H1 (cell line): ENCODE results near the gene BSND.

Experiments
- BRCA1 ChIP-seq: IDR thresholded peaks from 2 replicates; pipeline ENCODE4 v1.6.1; 2012; ENCODE audit warnings: low read depth, low read length, improper control_type of control experiment
- EP300 ChIP-seq, 2 experiments: IDR thresholded peaks; 1 replicate in 1 of 2; 2 replicates in 1 of 2; pipeline ENCODE4 v1.6.1; 2011 to 2012; ENCODE audit warnings: low read depth in 2 of 2, low read length in 2 of 2, mild to moderate bottlenecking in 2 of 2, borderline replicate concordance in 1 of 2, inconsistent platforms in 1 of 2, moderate library complexity in 1 of 2
- JUND ChIP-seq: IDR thresholded peaks from 2 replicates; pipeline ENCODE4 v1.6.1; 2011; ENCODE audit warnings: mild to moderate bottlenecking, improper control_type of control experiment, low read length
- MAFK ChIP-seq: IDR thresholded peaks from 2 replicates; pipeline ENCODE4 v1.6.1; 2012; ENCODE audit warnings: low read depth, mild to moderate bottlenecking, improper control_type of control experiment, low read length
- POLR2A ChIP-seq, 2 experiments: IDR thresholded peaks; 1 replicate in 1 of 2; 2 replicates in 1 of 2; pipeline ENCODE4 v1.6.1; 2011; ENCODE audit warnings: low read depth in 2 of 2, low read length in 2 of 2, mild to moderate bottlenecking in 2 of 2; ENCODE audit errors: control extremely low read depth in 1 of 2
- POLR2AphosphoS5 ChIP-seq: IDR thresholded peaks from 2 replicates; pipeline ENCODE4 v1.6.1; 2011; ENCODE audit warnings: low read depth, low read length
- RFX5 ChIP-seq: IDR thresholded peaks from 2 replicates; pipeline ENCODE4 v1.6.1; 2011; ENCODE audit warnings: low read depth, low read length, improper control_type of control experiment, borderline replicate concordance
- RNF2 ChIP-seq: fragments of 200-900, 300-1000 bp; sonication (generic); IDR thresholded peaks from 2 replicates; pipeline ENCODE4 v1.7.1; 2016; ENCODE audit warnings: borderline replicate concordance, low read depth, mild to moderate bottlenecking, antibody characterized with exemption, low read length; ENCODE audit not compliant: poor library complexity, severe bottlenecking; ENCODE audit errors: missing control alignments
- RXRA ChIP-seq: IDR thresholded peaks from 2 replicates; pipeline ENCODE4 v1.6.1; 2011; ENCODE audit warnings: low read depth, mild to moderate bottlenecking, low read length, moderate library complexity; ENCODE audit not compliant: insufficient read depth
- ZNF274 ChIP-seq: IDR thresholded peaks from 2 replicates; pipeline ENCODE4 v1.7.0; 2012; ENCODE audit warnings: low read length, borderline replicate concordance; ENCODE audit errors: extremely low read depth
- TF ChIP-seq, protein P1 (sequence below), 3 experiments: IDR thresholded peaks; 1 replicate in 2 of 3; 2 replicates in 1 of 3; pipeline versions ENCODE4 v1.5.1 to v1.6.1; 2011; ENCODE audit warnings: low read length in 3 of 3, mild to moderate bottlenecking in 3 of 3, inconsistent platforms in 2 of 3, low read depth in 1 of 3, moderate library complexity in 1 of 3; ENCODE audit not compliant: insufficient read depth in 1 of 3; ENCODE audit errors: control extremely low read depth in 1 of 3
- TF ChIP-seq, protein P2 (sequence below): IDR thresholded peaks from 2 replicates; pipeline ENCODE4 v1.6.1; 2011; ENCODE audit warnings: low read depth, mild to moderate bottlenecking, low read length; ENCODE audit not compliant: insufficient read depth

DNA sequence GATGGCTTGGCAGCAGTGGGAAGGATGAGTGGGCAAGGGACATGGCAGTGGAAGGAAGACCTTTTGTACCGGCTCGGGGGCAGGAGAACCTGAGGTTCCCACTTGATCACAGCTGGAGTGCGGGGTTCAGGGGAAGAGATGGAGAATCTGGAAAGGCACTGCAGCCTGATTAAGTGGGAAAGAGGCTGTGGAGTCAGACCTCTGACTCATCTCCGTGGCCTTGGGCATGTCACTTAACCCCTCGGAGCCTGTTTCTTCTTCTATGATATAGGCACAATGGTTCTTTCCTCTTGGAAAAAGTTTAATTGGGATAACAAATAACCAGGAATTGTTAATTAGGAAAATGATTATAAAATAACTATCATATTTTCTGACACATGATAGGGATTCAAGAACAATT lies 31.4 kb upstream of the BSND start:
- TF ChIP-seq, protein P1, sequence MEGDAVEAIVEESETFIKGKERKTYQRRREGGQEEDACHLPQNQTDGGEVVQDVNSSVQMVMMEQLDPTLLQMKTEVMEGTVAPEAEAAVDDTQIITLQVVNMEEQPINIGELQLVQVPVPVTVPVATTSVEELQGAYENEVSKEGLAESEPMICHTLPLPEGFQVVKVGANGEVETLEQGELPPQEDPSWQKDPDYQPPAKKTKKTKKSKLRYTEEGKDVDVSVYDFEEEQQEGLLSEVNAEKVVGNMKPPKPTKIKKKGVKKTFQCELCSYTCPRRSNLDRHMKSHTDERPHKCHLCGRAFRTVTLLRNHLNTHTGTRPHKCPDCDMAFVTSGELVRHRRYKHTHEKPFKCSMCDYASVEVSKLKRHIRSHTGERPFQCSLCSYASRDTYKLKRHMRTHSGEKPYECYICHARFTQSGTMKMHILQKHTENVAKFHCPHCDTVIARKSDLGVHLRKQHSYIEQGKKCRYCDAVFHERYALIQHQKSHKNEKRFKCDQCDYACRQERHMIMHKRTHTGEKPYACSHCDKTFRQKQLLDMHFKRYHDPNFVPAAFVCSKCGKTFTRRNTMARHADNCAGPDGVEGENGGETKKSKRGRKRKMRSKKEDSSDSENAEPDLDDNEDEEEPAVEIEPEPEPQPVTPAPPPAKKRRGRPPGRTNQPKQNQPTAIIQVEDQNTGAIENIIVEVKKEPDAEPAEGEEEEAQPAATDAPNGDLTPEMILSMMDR (IDR thresholded peaks at IDR 0.05; ENCODE audit: control extremely low read depth in 1 of 3, insufficient read depth in 1 of 3, low read depth in 1 of 3, low read length in 3 of 3), result no peak
- TF ChIP-seq JUND (no peak), POLR2A (IDR thresholded peaks at IDR 0.05; ENCODE audit: control extremely low read depth in 1 of 2, low read depth in 2 of 2, low read length in 2 of 2) (no peak), POLR2AphosphoS5 (no peak), EP300 (IDR thresholded peaks at IDR 0.05; ENCODE audit: borderline replicate concordance in 1 of 2, low read depth in 2 of 2, low read length in 2 of 2) (no peak), BRCA1 (no peak), RNF2 (no peak), RXRA (no peak), RFX5 (no peak), MAFK (no peak), ZNF274 (no peak)
- TF ChIP-seq, protein P2, sequence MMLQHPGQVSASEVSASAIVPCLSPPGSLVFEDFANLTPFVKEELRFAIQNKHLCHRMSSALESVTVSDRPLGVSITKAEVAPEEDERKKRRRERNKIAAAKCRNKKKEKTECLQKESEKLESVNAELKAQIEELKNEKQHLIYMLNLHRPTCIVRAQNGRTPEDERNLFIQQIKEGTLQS, result no peak
